ENCODE measurements around the gene THBS3.
A peak's percentile ranks its signal among the peaks of the same experiment; 100 is the strongest.
"Not testable (repeated sequence)": the region's sequence is repeated elsewhere in the genome, so short reads cannot be mapped to it uniquely, and the experiment has no call there.

Gene THBS3

DNA sequence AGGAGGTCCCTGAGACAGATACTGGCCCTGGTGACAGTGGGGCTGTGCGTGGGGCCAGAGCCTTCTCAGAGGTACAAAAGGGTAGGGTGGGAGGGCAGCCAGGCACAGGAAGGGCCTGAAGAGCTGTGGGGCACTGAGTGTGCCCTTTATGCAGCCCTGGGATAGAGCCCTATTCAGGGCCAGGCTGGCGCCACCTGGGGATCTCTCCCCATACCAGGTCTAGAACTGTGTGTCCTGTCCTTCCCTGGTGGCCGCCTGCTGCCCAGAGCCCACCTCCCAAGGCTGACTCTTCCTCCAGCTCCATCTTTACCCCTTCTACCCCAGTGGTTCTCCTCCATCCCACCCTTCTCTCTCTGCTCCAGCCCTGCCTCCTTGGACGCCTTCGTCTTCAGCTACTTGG, 25.8 kb upstream of the THBS3 start:
- not testable (repeated sequence) for DNase-seq

DNA sequence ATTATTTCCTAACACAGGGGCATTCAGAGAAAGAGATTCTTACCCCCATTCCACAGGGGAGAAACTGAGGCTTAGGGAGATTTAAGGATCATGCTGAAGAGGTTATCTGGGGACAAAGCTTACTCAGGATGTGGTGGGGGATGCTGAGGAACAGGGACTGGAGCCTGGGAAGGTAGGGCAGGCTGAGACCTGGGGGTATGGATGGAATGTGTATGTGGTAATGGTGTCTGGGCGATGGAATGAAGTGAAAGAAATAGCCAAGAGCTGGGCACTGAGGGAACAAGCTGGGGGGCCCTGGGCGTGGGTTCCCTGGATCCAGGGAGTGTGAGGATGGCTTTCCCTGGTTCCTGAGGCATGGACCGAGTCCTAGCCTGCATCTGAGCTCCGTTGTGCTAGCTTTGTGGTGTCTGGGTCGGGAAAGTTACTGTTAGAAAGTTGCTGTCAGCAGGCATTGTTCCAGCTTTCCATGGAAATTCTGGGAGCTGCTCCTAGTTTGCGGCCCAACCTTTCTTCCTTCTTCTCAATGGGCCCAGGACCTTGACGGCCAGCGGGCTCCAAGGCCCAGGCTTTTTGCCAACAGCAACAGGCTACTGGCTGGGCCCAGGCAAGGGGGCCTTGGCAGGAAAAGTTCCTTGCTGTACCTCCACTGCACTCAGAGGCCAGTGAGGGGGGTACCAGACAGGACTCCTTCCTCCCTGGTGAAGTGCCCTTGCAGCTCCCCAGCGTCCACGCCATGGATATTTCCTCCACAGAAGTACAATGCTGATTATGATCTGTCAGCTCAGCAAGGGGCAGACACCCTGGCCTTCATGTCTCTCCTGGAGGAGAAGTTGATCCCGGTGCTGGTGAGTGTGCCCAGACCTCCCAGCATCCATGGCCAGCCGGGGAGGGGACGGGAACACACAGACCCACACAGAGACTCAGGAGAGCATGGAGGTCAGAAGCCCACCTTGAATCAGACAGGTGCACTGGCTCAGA, 24.6 kb upstream of the THBS3 start:
- DNase-seq: not testable (repeated sequence)

DNA sequence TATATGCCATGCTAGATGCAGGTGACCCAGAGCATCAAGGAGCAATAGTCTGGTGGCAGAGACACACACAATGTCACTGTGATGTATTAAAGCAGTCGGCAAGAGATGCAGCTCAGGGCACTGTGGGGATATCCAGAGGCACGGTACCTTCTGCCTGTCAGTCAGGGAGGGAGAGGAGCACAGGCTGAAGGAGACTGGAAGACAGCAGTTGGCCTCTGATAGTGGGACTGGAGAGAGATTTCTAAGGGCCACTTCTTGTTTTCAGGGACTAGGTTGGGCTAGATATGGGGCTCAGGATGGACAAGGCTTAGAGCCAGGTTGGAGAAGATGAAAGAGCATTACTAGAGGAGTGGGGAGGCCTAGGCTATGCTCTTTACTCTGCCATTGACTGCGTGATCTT, 23.6 kb upstream of the THBS3 start:
- DNase-seq: not testable (repeated sequence)

DNA sequence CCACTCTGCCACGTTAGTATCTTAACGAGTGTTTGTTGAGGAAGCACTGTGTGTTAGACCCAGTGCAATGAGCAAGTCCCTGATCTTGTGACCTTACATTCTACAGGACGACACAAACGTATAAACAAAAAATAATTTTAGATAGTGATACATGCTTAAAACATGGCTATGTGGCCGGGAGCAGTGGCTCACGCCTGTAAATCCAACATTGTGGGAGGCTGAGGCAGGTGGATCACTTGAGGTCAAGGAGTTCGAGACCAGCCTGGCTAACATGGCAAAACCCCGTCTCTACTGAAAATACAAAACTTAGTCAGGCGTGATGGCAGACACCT, 20.4 kb upstream of the THBS3 start:
- DNase-seq: no peak

DNA sequence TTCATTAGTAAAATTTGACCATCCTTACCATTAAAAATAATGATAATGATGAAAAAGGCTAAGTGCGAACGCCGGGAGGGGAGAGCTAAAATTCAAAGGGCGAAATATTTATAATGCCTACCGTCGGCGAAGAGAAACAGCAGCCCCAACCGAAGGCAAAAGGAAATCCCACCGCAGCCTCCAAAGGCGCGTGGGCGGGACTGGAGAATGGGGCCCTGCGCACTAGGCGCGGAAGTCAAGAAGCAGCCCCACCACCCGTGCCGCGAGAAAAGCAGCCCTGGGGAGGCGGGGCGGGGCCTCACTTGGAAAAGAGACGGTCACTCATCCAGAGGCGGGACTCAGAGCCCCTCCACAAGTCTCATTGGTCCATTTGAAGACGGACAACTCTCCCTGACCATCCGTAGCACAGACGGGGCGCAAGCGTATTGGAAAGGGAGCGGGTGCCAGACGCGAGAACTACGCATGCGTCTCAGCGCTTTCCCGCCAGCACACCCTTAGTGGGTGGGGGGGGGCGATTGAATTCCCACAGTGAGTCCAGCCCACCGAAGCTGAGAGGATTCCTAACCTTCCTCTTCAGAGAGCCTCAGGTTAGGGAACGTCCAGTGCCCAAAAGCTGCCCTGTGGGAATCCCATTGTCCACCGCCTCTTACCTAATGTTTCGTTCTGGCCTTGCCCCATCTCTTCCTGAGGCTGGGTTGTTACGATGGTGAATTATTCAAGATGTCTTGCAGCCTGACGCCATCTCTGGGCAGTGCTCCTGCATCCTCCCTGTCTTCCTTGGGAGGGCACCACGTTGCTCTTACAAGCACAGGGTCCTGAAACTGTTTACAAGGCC, 19.8 kb upstream of the THBS3 start:
- DNase-seq: peak; percentile 100

DNA sequence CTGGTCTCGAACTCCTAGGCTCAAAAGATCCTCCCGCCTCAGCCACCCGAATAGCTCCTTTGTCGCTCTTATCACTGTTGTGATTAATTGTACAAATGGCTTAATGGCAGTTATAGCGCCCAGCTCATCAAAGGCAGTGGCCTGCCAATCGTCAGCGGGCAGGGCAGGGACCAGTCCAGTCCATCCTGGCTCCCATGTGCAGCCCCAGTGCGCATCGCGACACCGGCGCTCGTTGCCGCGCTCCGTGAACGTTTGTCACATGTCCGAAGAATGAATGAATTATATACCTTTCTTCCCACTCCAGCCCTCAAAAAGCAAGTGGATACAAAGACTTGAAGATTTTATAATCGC, 19.2 kb upstream of the THBS3 start:
- DNase-seq: peak; percentile 69

DNA sequence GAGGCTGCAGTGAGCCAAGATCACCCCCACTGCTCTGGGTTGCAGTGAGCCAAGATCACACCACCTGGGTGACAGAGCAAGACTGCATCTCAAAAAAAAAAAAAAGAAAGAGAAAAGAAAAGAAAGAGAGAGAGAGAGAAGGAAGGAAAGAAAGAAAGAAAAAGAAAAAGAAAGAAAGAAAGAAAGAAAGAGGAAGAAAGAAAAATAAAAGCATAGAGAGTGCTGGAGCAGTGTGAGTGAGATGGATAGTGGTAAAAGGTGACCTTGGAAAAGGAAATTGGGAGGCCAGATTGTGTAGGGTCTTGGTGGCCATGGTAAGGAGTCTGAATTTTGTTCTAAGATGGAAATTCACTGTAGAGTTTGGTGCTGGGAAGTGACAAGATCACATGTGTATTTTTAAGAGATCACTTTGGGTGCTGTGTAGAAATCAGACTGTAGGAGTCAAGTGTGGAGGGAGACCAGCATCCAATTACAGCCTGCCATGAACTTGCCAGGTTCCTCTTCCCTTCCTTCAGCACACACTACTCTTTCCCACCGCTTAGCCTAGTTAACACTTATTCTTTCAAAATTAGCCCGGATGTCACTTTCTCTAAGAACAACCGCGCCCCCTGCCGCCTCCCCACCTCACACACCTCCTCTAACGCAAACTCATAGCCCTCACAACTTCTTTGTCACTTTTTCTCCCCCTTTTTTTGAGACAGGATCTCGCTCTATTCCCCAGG, 18.7 kb upstream of the THBS3 start:
- DNase-seq: peak; percentile 90

DNA sequence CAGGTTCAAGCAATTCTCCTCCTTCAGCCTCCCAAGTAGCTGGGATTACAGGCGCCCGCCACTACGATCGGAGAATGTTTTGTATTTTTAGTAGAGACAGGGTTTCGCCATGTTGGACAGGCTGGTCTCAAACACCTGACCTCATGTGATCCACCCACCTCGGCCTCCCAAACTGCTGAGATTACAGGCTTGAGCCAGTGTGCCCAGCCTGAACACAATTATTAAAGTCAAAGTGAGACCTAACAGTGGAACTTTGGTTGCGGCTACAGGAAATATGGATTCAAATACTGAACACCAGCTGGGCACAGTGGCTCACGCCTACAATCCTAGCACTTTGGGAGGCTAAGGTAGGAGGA, 17.7 kb upstream of the THBS3 start:
- not testable (repeated sequence) for DNase-seq

DNA sequence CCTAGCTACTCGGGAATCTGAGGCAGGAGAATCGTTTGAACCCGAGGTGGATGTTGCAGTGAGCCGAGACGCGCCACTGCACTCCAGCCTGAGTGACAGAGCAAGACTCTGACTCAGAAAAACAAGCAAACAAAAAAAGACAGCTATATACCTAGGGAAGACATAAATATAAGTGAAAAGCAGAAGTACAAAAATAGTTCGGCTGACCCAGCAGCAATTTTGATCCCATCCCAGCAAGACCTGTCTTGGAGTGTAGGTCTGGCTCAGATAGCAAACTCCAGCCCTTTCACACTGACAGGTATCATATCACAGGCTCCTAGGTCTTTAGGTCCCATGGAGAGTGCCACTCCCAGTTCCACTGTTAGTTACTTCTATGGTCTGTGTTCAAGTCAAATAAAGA, 15.3 kb upstream of the THBS3 start:
- no peak for DNase-seq

DNA sequence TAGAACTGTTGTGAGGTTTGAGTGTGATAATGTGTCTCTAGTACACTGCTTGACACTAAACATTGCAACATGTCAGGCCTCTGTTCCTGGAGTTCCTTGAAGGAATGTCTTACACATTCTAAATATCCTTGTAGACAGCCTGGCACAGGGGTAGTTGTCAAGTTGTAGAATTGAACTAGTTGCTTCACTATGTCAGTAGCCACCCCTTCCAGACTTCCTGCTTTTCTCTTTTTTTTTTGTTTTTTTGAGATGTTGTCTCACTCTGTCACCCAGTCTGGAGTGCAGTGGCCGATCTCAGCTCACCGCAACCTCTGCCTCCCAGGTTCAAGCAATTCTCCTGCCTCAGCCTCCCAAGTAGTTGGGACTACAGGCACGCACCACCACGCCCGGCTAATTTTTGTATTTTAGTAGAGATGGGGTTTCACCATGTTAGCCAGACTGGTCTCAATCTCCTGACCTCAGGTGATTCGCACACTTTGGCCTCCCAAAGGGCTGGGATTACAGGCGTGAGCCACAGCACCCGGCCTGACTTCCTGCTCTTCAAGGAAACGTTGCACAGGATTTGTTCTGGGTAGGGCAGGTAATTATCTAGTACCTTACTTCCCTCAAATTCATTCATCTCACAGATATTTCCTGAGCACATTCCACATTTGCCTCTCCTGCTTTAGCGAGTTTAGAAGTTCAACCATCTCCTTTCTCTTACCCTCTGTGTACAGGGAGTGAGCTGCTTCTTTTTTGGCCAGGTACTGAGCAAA, 12.7 kb upstream of the THBS3 start:
- DNase-seq: not testable (repeated sequence)

DNA sequence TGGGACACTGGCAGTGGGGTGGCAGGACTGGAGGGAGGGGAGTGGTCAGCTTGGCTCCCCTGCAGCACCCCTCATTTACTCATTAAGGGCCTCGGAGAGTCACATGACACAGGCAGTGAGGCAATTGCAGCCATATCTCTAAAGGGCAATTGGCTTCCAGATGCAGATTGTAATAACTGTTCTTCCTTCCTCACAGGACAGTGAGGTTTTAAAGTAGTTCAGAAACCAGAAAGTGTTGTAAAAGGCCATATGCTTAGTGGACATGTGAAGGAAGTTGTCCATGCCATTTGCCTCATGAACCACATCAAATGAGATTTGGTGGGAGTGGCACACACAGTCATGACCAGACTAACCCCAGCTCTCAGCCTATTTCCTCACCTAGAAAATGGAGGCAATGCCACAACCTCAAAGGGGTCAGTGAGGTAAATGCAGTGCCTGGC, 11.9 kb upstream of the THBS3 start:
- no peak for DNase-seq

DNA sequence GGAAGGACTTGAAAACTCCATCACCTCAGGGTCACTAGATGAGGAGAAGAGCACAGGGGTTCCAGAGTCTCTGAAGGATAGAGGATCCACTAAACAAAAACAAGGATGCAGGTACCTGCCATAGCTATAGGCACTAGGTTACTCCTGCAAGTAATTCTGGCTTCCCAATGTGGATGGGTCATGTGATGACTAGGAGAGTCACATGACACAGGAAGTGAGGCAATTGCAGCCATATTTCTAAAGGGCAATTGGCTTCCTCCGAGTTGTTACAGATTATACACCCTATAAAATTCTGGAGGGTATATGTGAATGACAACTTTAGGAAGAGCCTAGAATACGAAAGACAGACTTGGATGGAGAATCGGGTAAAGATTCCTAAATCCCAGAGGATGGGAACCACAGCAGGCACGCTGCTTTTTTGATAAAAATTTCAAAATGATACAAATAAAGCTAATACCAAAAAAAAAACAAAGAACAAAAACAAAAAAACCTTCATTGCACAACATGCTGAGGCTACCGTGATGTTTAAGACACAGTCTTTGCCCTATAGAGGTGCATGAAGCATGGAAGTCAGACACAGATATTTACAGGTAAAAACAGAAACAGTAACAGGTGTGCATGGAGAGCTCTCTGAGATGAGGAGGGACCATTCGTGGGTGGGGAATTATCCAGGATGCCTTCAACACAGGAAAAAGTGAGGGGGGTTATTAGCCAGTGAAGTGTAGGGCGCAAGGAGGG, 11.3 kb upstream of the THBS3 start:
- peak; percentile 17 for DNase-seq

DNA sequence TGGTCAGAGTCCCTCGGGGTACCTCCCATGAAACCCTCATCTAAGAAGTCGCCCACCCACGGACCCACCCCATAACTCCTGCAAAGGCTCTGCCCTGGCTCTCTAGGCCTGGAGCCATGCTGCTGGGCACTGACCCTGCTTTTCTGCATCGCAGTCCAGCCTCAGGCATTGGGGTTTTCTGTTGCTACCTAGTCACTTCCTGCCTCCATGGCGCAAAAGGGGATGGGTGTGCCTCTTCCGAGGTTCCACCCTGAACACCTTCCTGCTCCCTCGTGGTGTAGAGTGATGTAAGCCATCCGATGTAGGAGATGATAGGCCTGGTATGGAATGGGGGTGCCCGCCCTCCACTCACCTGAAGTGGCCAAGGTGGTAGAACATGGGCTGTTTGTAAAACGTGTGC, 7.0 kb upstream of the THBS3 start:
- DNase-seq: not testable (repeated sequence)

DNA sequence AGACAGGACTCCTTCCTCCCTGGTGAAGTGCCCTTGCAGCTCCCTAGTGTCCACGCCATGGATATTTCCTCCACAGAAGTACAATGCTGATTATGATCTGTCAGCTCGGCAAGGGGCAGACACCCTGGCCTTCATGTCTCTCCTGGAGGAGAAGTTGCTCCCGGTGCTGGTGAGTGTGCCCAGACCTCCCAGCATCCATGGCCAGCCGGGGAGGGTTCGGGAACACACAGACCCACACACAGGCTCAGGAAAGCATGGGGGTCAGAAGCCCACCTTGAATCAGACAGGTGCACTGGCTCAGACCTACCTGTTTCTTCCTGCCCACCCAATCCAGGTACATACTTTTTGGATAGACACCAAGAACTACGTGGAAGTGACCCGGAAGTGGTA, 4.3 kb upstream of the THBS3 start:
- not testable (repeated sequence) for DNase-seq

DNA sequence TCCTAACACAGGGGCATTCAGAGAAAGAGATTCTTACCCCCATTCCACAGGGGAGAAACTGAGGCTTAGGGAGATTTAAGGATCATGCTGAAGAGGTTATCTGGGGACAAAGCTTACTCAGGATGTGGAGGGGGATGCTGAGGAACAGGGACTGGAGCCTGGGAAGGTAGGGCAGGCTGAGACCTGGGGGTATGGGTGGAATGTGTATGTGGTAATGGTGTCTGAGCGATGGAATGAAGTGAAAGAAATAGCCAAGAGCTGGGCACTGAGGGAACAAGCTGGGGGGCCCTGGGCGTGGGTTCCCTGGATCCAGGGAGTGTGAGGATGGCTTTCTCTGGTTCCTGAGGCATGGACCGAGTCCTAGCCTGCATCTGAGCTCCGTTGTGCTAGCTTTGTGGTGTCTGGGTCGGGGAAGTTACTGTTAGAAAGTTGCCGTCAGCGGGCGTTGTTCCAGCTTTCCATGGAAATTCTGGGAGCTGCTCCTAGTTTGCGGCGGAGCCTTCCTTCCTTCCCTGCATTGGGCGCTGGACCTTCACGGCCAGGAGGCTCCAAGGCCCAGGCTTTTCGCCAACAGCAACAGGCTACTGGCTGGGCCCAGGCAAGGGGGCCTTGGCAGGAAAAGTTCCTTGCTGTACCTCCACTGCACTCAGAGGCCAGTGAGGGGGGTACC, 3.8 kb upstream of the THBS3 start:
- DNase-seq: not testable (repeated sequence)

DNA sequence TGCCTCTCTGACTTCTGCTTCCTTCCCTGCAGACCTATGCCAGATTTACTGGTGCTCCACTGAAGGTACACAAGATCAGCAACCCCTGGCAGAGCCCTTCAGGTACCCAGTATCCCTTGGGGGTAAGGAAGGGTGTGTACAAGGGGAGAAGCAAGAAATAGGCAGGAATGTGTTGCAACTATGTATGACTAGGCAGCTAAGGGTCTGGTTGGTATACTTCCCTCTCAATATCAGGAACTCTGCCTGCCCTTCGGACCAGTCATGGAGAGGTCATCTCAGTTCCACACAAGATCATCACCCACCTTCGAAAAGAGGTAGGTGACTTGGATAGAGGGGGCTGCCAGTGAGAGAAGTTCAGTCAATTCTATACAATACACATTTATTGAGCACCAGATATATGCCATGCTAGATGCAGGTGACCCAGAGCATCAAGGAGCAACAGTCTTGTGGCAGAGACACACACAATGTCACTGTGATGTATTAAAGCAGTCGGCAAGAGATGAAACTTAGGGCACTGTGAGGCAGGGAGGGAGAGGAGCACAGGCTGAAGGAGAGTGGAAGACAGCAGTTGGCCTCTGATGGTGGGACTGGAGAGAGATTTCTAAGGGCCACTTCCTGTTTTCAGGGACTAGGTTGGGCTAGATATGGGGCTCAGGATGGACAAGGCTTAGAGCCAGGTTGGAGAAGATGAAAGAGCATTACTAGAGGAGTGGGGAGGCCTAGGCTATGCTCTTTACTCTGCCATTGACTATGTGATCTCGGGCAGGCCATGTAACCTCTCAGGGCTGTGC, 2.8 kb upstream of the THBS3 start:
- DNase-seq: no peak

DNA sequence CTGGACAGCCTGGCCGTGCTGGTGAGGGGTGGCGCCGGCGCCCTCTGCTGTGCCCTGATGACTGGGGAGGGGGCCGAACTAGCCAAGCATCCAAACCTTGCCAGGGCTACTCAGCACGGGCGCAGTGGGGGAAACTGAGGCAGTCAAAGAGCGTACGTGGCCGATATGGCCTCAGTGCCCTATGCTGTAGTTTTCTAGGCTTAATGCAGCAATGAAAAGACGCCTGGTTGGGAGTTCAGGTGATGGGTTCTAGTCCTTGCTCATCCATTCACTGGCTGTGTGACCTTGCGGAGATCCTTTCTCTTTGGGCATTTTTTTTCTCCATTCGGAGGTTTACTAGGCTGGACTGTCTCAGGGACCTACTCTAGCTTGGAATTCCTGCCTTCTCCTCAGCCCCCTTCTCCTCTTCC, 1.6 kb upstream of the THBS3 start:
- DNase-seq: no peak

DNA sequence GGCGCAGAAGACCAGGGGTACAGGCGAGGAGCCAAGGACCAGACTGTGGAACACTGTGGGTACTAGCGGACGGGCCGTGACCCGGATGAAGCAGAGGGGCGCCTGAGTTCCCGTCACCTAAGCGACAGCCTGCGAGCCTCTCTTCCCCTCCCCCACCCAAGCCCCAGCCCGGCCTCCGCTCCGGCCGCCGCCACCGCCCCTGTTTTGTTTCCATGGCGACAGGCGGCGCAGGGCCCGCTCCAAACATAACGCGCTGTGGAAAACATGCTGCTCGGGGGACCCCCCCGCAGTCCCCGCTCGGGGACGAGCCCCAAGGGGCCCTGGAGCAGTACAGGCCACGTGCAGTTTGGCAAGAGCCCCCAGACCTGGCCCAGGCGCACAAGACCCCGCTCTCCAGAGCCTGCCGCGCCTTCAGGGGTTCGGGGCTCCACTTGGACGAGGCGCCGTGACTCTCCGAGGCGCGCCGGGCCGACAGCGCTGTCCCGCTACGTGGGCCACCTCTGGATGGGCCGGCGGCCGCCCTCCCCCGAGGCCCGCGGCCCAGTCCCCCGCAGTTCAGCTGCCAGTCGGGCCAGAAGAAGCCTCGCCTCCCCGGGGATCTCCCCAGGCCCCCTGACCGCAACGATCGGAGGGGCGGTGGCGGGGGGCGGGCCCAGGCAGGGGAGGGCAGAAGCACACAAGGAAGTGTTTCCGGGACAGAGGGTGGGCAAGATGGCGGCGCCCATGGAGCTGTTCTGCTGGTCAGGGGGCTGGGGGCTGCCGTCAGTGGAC, 1.0 kb upstream of the THBS3 start, which contains the start of gene MTX1:
Gene MTX1, plus strand, starts transcription at position 155 of the 771 bp plus-strand sequence. Its CDS starts 110 bp downstream, at position 265.
- peak; percentile 76 for DNase-seq

All from NCI-H1694 (cell line).